ENCODE measurements around the gene LAMP5. TPM values are rescaled to one million over a fixed set of nuclear protein-coding genes. Genes with fewer than 3 reads are reported as not detected.

LAMP5 gene
- total and polyA plus RNA-seq, 2 of the 13 experiments (the other 11 are each of a cell fraction or from before 2014, with no cell fraction given): not detected

- BruUV-seq (replicated peaks): no TSS peak
- no peak overlapping the region for H3K4me3 ChIP-seq (replicated peaks in 1 of 3; ENCODE audit: insufficient read depth in 1 of 3, low read depth in 2 of 3, low read length in 3 of 3)
- no peaks in the 10 kb centered on the region for H3K79me2 ChIP-seq (ENCODE audit: insufficient read depth, low read length)
- CTCF ChIA-PET (ENCODE audit: low intra/inter-chr PET ratio, low total read pairs): no interaction called here
- H3K4me2 ChIP-seq (ENCODE audit: low read depth, low read length): no peak overlapping the region
- no peaks in the 10 kb centered on the region for H4K20me1 ChIP-seq (ENCODE audit: insufficient read depth, low read length)
- FAIRE-seq (no peak), DNase-seq (ENCODE audit: low spot score) (no peak), ATAC-seq (no peak)
- H3K27me3 ChIP-seq (ENCODE audit: control insufficient read depth in 1 of 2, insufficient read depth in 2 of 2, low read length in 2 of 2): no peaks in the 10 kb centered on the region; a peak in 1 of 5 replicates
- 25% methylated on average over 2 of the region's 2 CpGs for WGBS (ENCODE audit: low lambda C conversion rate)
- POLR2A ChIA-PET: no interaction called here
- H3K36me3 ChIP-seq (replicated peaks in 1 of 2; ENCODE audit: control insufficient read depth in 1 of 2, insufficient read depth in 2 of 2, low read length in 2 of 2): no peaks in the 10 kb centered on the region
- H3K4me1 ChIP-seq (ENCODE audit: insufficient read depth, low read length): no peaks in the 10 kb centered on the region
- in situ Hi-C loops (cut with HindIII; ENCODE audit: extremely low pct_ligation_motif_present, low pct_unique_long_range_greater_than_20kb): no loop called here
- no peak overlapping the region for H3K9ac ChIP-seq (ENCODE audit: insufficient read depth, low read depth, low read length)
- no peaks in the 10 kb centered on the region for H3K9me3 ChIP-seq (ENCODE audit: low read length)
- TF ChIP-seq TCF7L2 (IDR thresholded peaks at IDR 0.05; ENCODE audit: low read depth, low read length): no peak
- no peak for TF ChIP-seq SRY (CRISPR knock-in tag; IDR thresholded peaks at IDR 0.05)
- no peak for TF ChIP-seq HMG20A (CRISPR knock-in tag; IDR thresholded peaks at IDR 0.05; ENCODE audit: borderline replicate concordance)
- TF ChIP-seq RFX1 (IDR thresholded peaks at IDR 0.05): peak; percentile 32; the same call in 1 of the 2 replicates
- H2AFZ ChIP-seq (ENCODE audit: low read length): no peak overlapping the region
- intact Hi-C loops (cut with micrococcal nuclease; ENCODE audit: unreplicated experiment): no loop called here
- no peak overlapping the region for H3K27ac ChIP-seq (ENCODE audit: extremely low read length, insufficient read depth, low read length)
These were observed 39.5 kb upstream of the LAMP5 start for GRCh38 chr20:9474835-9475415.

- CTCF ChIA-PET (ENCODE audit: low intra/inter-chr PET ratio, low total read pairs): no interaction called here
- FAIRE-seq: no peak
- in situ Hi-C loops (cut with HindIII; ENCODE audit: extremely low pct_ligation_motif_present, low pct_unique_long_range_greater_than_20kb) (no loop called here), intact Hi-C loops (cut with micrococcal nuclease; ENCODE audit: unreplicated experiment) (no loop called here)
- Histone ChIP-seq H3K9me3 (ENCODE audit: low read length) (no peaks in the 10 kb centered on the region), H3K4me3 (replicated peaks in 1 of 3; ENCODE audit: insufficient read depth in 1 of 3, low read depth in 2 of 3, low read length in 3 of 3) (no peak overlapping the region), H3K4me2 (ENCODE audit: low read depth, low read length) (no peak overlapping the region), H3K4me1 (ENCODE audit: insufficient read depth, low read length) (no peaks in the 10 kb centered on the region), H3K9ac (ENCODE audit: insufficient read depth, low read depth, low read length) (no peak overlapping the region), H3K36me3 (replicated peaks in 1 of 2; ENCODE audit: control insufficient read depth in 1 of 2, insufficient read depth in 2 of 2, low read length in 2 of 2) (no peaks in the 10 kb centered on the region), H4K20me1 (ENCODE audit: insufficient read depth, low read length) (no peaks in the 10 kb centered on the region), H3K79me2 (ENCODE audit: insufficient read depth, low read length) (no peaks in the 10 kb centered on the region), H2AFZ (ENCODE audit: low read length) (no peak overlapping the region), H3K27ac (ENCODE audit: extremely low read length, insufficient read depth, low read length) (no peak overlapping the region), H3K27me3 (ENCODE audit: control insufficient read depth in 1 of 2, insufficient read depth in 2 of 2, low read length in 2 of 2) (no peaks in the 10 kb centered on the region; a peak in 1 of 5 replicates)
- BruUV-seq (replicated peaks): no TSS peak
- POLR2A ChIA-PET: no interaction called here
- no peak for ATAC-seq
- no peak for DNase-seq (ENCODE audit: low spot score)
- TF ChIP-seq CBX1 (IDR thresholded peaks at IDR 0.05; ENCODE audit: low read depth) (no peak), ZNF597 (CRISPR knock-in tag; IDR thresholded peaks at IDR 0.05) (no peak), FOSL1 (CRISPR knock-in tag; IDR thresholded peaks at IDR 0.05; ENCODE audit: borderline replicate concordance) (no peak), FOXA3 (CRISPR knock-in tag; IDR thresholded peaks at IDR 0.05) (no peak), NFRKB (IDR thresholded peaks at IDR 0.05) (no peak), ZNF552 (CRISPR knock-in tag; IDR thresholded peaks at IDR 0.05; ENCODE audit: borderline replicate concordance) (no peak), AKAP8 (CRISPR knock-in tag; IDR thresholded peaks at IDR 0.05) (no peak), ATF1 (CRISPR knock-in tag; IDR thresholded peaks at IDR 0.05) (no peak), ZNF460 (CRISPR knock-in tag; IDR thresholded peaks at IDR 0.05; ENCODE audit: borderline replicate concordance) (no peak), YEATS2 (CRISPR knock-in tag; IDR thresholded peaks at IDR 0.05; ENCODE audit: borderline replicate concordance) (no peak), SPEN (CRISPR knock-in tag; IDR thresholded peaks at IDR 0.05; ENCODE audit: low read depth) (no peak)
These were observed 38.9 kb upstream of the LAMP5 start for GRCh38 chr20:9475456-9475855.
